Fibroblast of skin of right quadriceps (primary cell): ENCODE data around the gene WBP2.
"Not testable (repeated sequence)": the region's sequence is repeated elsewhere in the genome, so short reads cannot be mapped to it uniquely, and the experiment has no call there.

Experiments used
- DNase-seq: peaks from one replicate; pipeline ENCODE4 v3.0.0-alpha.2; 2013

Gene WBP2

DNA sequence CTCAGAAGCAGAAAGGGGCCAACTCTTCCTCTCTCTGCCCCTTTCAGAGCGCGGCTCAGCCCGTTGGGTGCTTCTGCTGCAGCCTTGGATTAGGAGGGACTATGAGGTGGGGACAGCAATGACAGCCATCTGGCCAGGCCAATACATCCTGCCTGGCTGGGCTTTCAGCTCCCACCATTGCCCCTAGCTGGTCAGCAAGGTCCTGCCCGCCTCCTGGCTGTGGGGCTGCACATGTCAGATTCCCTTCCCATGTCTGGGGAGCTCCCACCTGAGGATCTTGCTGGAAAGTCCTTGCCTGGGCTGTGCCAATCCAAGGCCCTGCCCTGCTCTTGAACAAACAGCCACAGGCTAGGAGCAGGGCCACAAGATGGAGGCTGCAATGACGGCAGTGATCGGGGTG is 33.3 kb upstream of the WBP2 start:
- no peak for DNase-seq

DNA sequence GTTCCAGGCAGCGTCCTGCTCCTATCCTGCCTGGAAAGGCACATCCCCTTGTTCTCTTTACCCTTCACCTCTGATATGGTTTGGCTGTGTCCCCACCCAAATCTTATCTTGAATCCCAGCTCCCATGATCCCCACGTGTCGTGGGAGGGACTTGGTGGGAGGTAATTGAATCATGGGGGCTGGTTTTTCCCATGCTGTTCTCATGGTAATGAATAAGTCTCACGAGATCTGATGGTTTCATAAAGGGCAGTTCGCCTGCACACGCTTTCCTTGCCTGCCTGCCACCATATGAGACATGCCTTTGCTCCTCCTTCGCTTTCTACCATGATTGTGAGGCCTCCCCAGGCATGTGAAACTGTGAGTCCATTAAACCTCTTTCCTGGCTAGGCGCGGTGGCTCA is 30.7 kb upstream of the WBP2 start:
- DNase-seq, result not testable (repeated sequence)

DNA sequence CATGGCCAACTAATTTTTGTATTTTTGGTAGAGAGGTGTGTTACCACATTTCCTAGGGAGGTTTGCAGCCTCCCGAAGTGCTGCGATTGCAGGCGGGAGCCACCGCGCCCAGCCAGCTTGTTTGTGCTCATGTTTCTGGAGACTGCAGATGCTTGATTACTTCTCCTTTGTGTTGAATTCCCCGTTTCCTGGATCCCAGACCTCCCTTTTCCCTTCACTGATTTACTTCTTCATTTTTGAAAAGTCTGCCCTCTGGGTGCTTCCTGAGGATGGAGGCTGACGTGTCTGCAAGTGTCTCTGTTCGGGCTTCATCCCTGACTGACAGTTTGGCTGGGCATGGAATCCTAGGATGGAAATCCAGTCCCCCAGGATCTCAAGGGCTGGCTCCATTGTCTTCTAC is 30.3 kb upstream of the WBP2 start:
- no peak for DNase-seq

DNA sequence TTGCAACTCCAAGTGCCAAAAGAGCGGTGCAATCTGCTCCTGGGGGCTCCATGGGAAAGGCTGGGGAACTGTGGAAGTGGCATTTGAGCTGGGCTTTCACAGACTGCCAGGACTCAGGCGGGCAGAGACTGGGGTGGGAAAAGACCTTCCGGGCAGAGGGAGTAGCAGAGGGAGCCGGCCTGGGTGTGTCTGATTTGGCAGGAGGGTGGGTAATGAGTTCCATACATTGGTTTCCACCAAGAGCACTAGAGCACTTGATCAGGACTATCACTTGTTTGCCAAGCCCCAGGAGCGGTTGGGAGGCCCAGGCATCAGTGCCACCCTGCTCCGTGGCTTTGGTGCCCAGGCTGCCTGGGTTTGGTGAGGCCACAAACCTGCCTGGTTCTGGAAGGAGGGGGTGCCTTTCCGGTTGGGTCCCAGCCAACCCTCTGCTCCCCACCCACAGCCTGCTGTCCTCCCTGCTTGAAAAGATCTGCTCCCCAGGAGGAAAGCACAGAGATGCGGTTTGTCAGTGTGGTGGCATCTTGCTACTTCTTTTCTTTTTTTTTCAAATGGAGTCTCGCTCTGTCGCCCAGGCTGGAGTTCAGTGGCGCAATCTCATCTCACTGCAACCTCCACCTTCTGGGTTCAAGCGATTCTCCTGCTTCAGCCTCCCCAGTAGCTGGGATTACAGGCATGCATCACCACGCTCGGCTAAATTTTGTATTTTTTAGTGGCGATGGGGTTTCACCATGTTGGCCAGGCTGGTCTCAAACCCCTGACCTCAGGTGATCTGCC is 26.7 kb upstream of the WBP2 start:
- no peak for DNase-seq

DNA sequence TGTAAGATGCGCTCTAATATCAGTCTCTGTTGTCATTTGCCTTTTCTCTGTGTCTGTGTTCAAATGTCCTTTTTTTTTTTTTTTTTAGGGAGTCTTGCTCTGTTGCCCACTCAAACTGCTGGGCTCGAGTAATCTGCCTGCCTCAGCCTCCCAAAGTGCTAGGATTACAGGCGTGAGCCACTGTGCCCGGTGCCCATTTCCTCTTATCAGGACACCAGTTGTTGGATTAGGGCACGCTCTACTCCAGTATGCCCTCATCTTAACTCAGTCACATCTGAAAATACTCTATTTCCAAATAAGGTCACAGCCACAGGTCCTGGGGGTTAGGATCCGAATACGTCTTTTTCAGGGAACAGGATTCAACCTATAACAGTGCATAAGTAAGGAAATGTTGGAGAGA is 25.1 kb upstream of the WBP2 start:
- no peak for DNase-seq

DNA sequence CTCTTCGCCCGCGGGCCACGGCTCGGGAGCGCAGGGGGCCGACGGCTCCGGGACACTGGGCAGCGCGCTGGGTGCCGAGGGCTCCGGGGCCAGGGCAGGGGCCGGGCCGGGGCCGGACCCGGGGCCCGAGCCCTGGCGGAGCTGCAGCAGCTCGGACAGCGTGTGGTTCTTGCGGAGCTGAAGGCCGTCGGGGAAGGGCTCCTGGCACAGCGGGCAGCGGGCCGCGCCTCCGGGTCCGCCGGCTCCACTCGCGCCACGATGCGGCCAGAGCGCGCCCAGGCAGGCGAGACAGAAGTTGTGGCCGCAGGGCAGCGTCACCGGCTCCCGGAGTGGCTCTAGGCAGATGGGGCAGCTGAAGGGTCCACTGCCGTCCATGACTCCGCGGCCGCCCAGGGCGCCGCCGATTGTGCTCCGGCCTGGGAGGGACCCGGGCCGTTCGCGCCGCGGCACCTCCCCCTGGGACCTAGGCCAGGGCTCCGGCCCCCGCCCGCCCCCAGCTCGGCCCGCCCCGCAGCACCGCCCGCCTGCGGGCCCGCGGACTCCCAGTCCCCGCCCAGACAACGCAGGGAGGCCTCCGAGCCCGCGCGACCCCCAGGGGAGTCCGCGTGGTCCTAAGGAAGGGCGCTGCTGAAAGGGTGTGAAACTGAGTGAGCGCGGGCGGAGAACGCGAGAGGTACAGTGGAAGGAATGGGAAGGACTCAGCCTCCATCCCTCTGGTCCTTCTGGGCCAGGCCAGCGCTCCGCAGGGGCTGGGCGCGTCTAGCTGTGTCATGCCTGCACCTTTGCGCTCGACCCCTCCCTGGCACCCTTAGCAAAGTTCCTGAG is 23.3 kb upstream of the WBP2 start, which contains the start of gene TRIM47:
TSS of gene TRIM47 (minus strand) at position 408 of the 825 bp plus-strand sequence. CDS start at position 375, 33 bp downstream.
- peak; percentile 33 for DNase-seq

DNA sequence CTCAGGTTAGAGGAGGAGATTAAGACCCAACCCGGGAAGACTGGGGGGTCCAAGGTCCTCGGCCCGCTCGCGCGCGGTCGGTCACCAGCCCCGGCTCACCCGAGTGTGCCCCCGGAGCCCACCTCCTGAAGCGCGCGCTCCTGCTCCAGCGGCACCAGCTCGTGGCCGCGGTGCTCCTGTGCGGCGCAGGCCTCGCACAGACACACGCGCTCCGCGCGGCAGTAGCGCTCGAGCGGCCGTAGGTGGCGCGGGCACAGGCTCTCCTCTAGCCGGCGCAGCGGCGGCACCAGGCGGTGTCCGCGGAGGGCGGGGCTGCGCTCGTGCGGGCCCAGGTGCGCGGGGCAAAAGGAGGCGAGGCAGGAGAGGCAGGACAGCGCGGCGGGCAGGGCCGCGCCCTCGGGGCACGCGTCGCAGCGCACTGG is 22.6 kb upstream of the WBP2 start:
- DNase-seq, result peak; percentile 48

DNA sequence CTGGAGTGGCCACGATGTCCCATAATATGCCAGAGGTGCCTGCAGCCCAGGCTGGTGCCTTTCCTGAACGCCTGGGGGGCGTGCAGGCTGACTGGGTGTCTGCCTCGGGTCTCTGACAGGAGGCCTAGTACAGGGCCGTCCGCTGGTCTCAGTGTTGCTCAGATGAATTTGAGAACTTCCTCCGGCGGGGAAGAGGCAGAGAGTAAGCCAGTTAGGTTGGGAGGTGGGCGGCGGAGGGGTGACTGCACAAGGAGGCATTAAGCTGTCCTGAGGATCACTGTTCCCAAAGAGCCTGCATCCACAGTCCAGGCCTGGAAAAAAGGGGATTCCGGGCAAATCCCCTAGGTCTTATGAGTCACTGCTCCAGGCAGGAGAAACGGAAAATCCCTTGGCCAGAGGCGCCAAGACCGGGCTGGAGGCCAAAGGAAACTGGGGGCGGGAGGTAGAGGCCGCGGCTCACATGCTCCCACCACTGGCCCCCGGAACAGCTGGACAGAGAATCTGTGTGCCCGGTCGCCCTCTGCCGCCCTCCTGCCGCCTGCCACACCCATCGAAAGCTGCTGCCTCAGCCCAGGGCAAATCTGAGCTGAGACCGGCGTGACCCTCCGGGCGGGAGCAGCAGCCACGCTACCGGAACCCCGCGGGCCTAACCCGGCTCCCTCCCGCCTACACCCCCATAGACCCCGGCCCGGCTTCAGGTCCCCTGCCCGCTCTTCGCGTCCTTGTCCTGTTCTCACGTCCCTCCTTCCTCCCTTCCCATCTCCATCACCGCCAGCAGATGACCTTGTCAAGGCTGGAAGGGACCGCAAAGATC is 22.0 kb upstream of the WBP2 start:
- DNase-seq, result peak; percentile 87

DNA sequence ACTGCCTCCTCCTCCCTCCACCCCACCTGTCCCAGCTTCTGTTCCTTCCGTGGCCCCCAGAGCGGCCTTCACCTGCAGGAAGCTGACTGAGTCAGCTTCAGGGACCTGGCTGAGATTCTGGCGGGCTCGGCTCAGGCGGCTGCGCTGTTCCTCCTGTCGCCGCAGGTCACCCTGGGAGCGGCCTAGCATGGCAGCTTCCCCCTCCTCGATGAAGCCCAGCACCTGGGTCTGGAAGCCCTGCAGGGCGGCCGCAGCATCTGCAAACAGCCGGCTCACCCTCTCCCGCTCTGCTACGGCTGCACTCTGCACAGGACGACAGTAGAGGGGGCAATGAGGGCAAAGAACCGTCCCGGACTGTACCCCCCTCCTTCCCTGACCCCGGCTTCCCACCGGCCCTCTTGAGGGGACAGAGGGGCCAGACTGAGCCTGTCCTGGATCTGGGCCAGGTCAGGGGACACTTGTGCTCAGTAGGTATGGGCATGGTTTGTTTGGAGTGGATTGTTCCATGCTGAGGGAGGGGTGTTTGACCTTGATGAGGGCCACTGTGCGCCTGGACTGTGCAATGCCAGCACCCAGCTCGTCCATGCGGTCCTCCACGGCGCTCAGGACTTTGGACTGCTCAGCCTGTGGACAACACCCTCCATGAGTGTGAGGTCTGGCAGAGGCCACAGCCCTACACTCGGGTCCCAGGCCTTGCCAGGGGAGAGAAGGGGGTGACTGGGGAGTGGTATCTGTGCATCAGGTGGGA is 21.2 kb upstream of the WBP2 start:
- DNase-seq, result no peak

DNA sequence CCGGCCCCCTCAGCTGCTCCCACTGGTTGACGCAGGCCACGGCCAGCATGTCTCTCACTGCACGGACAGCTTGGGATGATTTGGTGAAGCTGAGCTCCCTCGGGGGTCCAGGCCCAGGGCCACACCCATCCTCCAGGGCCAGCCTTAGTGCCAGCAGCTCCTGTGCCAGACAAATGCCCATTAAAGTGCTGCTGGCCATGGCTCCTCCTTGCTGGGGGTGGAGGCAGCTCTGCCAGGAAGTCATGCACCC is 20.7 kb upstream of the WBP2 start:
- no peak for DNase-seq

DNA sequence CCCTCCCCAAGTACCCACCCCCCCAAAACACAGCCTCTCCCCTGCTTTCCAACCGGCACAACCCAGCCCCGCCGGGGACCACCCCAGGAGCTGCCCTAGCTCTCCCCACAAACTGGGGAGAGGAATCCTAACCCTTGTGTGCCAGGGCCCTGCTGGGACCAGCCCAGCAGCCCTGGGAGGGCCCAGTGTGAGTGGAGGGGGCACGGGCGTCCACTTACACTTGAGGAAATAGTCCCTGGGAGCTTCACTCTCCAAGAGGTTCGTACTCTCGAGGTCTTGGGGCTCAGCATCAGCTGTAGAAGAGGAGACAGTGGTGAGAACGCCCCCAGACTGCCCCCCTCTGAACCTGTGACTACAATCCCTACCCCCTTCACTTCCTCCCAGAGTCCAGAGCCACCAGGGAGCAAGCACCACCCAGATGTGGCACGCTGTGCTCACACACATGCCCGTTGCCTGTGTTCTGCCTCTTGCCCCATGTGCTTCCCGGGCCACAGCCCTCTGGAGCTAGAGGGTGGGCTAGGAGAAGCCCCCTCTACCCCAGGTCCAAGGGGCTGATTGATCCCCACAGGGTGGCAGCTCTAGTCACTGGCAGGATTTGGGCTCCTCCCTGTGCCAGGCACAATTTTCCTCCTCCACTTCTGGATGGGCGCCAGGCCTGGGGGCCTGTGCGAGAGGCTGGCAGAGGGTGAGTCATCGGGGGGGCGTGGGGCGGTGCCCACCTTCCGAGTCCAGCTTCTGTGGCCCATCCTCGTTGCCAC is 20.2 kb upstream of the WBP2 start:
- DNase-seq, result no peak

DNA sequence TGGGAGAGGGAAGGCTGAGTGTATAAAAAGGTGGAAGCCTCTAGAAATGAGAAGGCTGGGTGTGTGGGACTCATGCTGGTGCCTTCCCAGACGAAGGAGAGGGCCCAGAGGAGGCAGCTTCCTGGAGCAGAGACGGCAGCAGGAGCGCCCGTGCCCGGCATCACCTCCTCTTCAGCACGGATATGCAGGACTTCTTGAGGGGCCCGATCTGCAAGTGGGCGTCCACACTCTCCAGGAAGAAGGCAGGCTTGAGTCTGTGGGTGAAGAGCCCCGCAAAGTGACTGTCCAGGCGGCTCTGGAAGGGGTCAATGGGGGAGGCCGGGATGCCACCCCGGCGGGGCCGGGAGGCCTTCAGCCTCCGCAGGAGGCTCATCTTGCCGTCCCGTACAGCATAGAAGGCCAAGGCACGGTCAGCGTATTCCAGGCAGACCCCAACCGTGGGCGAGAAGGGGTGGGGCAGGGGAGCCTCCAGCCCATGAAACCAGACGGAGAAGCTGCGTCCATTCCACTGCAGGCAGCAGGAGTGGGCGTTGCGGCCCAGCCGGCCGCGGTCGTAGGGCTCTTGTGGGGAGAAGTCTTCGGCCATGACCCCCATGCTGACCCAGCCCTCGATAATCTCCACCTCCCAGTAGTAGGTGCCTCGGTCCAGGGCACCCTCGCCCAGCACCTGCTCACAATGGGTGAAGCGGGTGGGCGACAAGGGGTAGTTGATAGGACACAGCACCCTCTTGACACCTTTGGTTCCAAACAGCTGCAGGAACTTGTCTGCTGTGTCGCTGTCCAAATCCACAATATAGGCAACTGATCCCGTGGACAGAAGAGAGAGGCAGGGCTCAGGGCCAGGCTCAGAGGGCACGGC is 19.4 kb upstream of the WBP2 start:
- DNase-seq, result no peak

DNA sequence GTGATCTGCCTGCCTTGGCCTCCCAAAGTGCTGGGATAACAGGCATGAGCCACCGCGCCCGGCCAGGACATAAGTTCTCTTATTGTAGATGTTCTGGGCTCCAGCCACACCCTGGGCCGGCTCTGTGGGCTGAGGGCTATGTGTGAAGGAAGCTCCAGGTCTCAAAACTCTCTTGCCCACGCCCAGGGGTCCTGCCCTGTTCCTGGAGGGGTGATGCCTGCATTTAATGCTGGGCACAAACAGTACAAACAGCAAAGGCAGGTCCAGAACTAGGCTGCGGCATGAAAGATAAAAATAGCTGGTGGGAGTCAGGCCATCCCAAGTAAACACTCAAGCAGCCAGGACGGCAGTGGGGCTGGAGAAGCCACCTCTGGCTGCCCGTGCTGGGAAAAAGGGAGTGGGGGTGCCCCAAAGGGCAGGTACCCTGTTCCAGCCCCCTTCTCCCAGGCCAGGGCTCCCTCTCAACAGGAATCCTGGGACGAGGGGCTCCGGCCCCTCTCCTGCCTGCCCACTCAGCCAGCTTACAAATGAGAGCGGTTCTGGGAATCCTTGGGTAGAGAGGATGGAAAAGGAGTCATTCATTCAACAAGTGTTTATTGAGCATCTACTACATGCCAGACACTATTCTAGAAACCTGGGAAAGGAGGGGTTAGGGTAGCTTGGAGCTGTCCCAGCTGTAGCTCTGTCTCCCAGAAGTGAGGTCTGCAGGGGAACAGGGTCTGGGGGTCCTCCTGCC is 18.6 kb upstream of the WBP2 start:
- DNase-seq, result no peak

DNA sequence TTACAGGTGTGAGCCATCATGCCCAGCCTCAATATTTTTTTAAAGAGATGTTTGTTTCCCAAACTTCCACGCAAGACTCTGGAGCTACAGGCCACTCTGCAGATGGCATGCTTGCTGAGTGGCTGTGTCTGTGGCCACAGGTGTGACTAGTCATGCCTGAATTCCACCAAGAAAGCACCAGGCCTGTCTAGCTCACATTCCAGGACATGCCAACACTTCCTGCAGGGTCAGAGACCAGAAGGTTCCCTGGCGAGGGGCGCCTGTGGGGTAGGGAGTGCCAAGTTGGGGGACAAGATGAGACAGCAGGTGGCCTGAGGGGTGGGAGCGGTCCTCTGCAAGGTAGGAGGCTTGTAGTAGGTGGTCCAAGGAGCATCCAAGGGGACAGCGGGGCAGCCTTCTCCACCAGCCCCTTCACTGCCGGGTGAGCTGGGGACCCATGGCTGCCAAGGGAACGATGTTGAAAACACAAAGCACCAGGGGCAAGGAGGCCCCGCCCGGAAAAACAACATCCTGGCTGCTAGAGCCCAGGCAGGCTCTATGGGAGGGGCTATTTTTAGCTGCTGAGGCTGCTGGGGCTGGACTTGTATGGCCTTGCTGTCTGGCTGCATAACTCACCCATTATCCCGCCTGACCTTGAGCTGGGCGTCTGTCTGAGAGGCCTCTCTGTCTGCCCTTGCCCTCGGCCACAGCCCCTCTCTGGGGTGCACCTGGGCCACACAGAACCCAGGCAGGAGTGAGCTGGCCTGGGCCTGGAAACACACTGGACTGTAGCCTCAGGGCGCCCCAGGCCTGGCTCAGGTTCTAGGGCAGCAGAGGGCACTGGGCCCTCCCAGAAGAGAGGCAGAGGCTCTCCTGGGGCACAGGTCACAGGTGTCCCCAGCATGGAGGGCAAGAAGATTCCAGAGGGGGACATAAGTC is 17.6 kb upstream of the WBP2 start:
- DNase-seq, result peak; percentile 52

DNA sequence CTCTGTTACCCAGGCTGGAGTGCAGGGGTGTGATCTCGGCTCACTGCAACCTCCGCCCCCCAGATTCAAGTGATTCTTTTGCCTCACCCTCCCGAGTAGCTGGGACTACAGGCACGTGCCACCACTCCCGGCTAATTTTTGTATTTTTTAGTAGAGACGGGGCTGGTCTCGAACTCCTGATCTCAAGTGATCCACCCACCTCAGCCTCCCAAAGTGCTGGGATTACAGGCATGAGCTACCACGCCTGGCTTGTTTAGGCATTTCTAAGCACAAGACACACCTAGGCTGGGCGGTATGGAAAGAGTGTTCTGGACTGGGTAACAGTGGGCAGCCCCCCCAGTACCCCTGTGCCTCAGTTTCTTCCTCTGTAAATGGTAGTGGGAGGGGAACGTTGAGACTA is 15.1 kb upstream of the WBP2 start:
- DNase-seq, result not testable (repeated sequence)

DNA sequence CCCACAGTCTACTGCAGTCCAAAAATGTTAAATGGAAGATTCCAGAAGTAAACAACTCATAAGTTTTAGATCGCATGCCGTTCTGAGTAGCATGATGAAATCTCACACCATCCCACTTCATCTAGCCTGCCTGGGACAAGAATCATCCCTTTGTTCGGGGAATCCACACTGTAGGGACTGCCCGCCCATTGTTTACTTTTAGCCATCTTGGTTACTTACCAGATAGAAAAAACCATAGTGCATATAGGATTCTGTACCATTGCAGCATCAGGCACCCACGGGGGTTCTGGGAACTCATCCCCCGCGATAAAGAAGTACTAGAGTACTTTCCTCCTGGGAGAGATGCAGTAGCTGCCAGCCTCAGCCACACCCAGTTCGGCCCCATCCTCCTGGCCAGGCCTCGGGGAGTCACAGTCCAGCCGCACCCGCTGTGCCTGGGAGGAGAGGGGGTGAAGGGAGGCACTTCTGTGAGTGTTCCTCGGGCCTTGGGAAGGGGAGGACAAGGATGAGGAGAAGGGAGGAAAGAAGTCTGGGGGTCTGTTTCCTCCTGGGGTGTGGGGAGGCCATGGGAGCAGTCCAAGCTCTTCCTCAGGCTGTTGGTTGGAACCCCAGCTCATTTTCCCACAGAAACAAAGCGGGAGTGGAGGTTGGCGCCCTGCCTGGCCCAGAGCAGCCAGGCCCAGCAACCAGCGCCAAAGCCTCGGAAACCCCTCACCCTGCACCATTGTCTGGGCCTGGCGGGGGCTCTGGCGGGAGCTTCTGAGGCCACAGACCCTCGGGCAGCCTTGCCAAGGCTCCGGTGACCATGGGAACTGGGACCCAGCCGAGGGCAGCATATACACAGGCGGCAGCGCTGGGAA is 14.4 kb upstream of the WBP2 start:
- DNase-seq, result no peak

DNA sequence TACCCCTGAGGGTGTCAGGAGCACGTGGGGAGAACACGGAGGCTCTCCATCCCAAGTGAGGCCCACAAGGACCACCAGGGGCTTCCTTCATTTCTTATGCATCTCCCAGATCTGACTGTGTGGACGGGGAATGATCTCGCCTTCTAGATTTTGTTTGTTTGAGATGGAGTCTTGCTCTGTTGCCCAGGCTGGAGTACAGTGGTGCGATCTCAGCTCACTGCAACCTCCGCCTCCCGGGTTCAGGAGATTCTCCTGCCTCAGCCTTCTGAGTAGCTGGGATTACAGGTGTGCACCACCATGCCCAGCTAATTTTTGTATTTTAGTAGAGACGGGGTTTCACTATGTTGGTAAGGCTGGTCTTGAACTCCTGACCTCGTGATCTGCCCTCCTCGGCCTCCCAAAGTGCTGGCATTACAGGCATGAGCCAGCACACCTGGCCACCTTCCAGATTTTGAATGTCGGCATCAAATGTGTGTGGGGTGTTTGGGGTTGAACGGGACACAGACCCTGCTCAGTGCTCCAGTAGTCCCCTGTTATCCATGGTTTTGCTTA is 13.7 kb upstream of the WBP2 start:
- DNase-seq, result not testable (repeated sequence)
